GM19035 (cell line): ENCODE results near the gene CUX1.
"Not testable (repeated sequence)": the region's sequence is repeated elsewhere in the genome, so short reads cannot be mapped to it uniquely, and the experiment has no call there.

Experiments used
- ATAC-seq: cut with Tn5 transposase; IDR thresholded peaks from one replicate; pipeline ENCODE4 v1.9.1; 2021; ENCODE audit not compliant: unreplicated experiment

The CUX1 gene

GRCh38 chr7:101868191-101868950, 50.9 kb downstream of the CUX1 start:
- ATAC-seq = no peak

GRCh38 chr7:101869026-101869900, 51.8 kb downstream of the CUX1 start:
- no peak for ATAC-seq

- ATAC-seq = no peak
Observed at GRCh38 chr7:101869901-101870290, 52.5 kb downstream of the CUX1 start.

GRCh38 chr7:101870361-101871062, 53.1 kb downstream of the CUX1 start:
- no peak for ATAC-seq

- no peak for ATAC-seq
Observed at GRCh38 chr7:101871351-101871750, 53.9 kb downstream of the CUX1 start.

GRCh38 chr7:101874028-101874427, 56.6 kb downstream of the CUX1 start:
- no peak for ATAC-seq

GRCh38 chr7:101875283-101875846, 57.9 kb downstream of the CUX1 start:
- no peak for ATAC-seq

- ATAC-seq = no peak
Observed at GRCh38 chr7:101877882-101878591, 60.6 kb downstream of the CUX1 start.

GRCh38 chr7:101878938-101879337, 61.5 kb downstream of the CUX1 start:
- ATAC-seq = no peak

- no peak for ATAC-seq
Observed at GRCh38 chr7:101879565-101879964, 62.1 kb downstream of the CUX1 start.

GRCh38 chr7:101880282-101881054, 63.0 kb downstream of the CUX1 start:
- ATAC-seq = no peak

GRCh38 chr7:101882005-101882421, 64.6 kb downstream of the CUX1 start:
- no peak for ATAC-seq

GRCh38 chr7:101882595-101883564, 65.5 kb downstream of the CUX1 start:
- ATAC-seq = no peak

GRCh38 chr7:101884671-101885596, 67.5 kb downstream of the CUX1 start:
- no peak for ATAC-seq

GRCh38 chr7:101885597-101885955, 68.2 kb downstream of the CUX1 start:
- ATAC-seq = no peak

GRCh38 chr7:101887352-101887751, 69.9 kb downstream of the CUX1 start:
- ATAC-seq = not testable (repeated sequence)

GRCh38 chr7:101888564-101888963, 71.1 kb downstream of the CUX1 start:
- not testable (repeated sequence) for ATAC-seq
